ENCODE data around the gene NLRC5. TPM values are rescaled to one million over a fixed set of nuclear protein-coding genes. Genes with fewer than 3 reads are reported as not detected.
A peak's percentile ranks its signal among the peaks of the same experiment; 100 is the strongest.
"Not testable (repeated sequence)": the region's sequence is repeated elsewhere in the genome, so short reads cannot be mapped to it uniquely, and the experiment has no call there.

Gene NLRC5
- polyA plus RNA-seq, 4 donors, result 2.2 to 4.8 (median 3.4) TPM

GRCh38 chr16:56961851-56962281 lies 27.5 kb upstream of the NLRC5 start, which contains the start of gene CETP:
Gene CETP, plus strand, starts transcription at chr16:56961950. Its CDS starts 30 bp downstream, at chr16:56961980.
- DNase-seq (ENCODE audit: low read depth in 4 of 4, low spot score in 2 of 4), result no peak

- peak in 2 of 4 donors; percentile 35 to 52 for DNase-seq (ENCODE audit: low read depth in 4 of 4, low spot score in 2 of 4)
Measured at GRCh38 chr16:56964243-56965148, 24.9 kb upstream of the NLRC5 start.

GRCh38 chr16:56965149-56966092 lies 23.9 kb upstream of the NLRC5 start:
- DNase-seq (ENCODE audit: low read depth in 4 of 4, low spot score in 2 of 4), result no peak

GRCh38 chr16:56966093-56966475 lies 23.3 kb upstream of the NLRC5 start:
- peak in 3 of 4 donors; percentile 38 to 45 (median 41) for DNase-seq (ENCODE audit: low read depth in 4 of 4, low spot score in 2 of 4)

- DNase-seq (ENCODE audit: low read depth in 4 of 4, low spot score in 2 of 4), result no peak
Measured at GRCh38 chr16:56967733-56968132, 21.6 kb upstream of the NLRC5 start.

GRCh38 chr16:56969769-56970168 lies 19.6 kb upstream of the NLRC5 start:
- DNase-seq (ENCODE audit: low read depth in 4 of 4, low spot score in 2 of 4), result no peak

- DNase-seq (ENCODE audit: low read depth in 4 of 4, low spot score in 2 of 4), result no peak
Measured at GRCh38 chr16:56970934-56971767, 18.2 kb upstream of the NLRC5 start.

GRCh38 chr16:56971768-56972043 lies 17.7 kb upstream of the NLRC5 start:
- DNase-seq (ENCODE audit: low read depth in 4 of 4, low spot score in 2 of 4), result no peak

- no peak for DNase-seq (ENCODE audit: low read depth in 4 of 4, low spot score in 2 of 4)
Measured at GRCh38 chr16:56972403-56973293, 16.7 kb upstream of the NLRC5 start.

- DNase-seq (ENCODE audit: low read depth in 4 of 4, low spot score in 2 of 4), result no peak
Measured at GRCh38 chr16:56973294-56973689, 16.1 kb upstream of the NLRC5 start.

GRCh38 chr16:56973899-56974298 lies 15.5 kb upstream of the NLRC5 start:
- DNase-seq (ENCODE audit: low read depth in 4 of 4, low spot score in 2 of 4), result not testable (repeated sequence)

- DNase-seq (ENCODE audit: low read depth in 4 of 4, low spot score in 2 of 4), result no peak
Measured at GRCh38 chr16:56974549-56975300, 14.6 kb upstream of the NLRC5 start.

GRCh38 chr16:56975714-56976113 lies 13.6 kb upstream of the NLRC5 start:
- DNase-seq (ENCODE audit: low read depth in 4 of 4, low spot score in 2 of 4), result no peak

GRCh38 chr16:56977216-56977615 lies 12.1 kb upstream of the NLRC5 start:
- no peak for DNase-seq (ENCODE audit: low read depth in 4 of 4, low spot score in 2 of 4)

GRCh38 chr16:56977823-56978430 lies 11.4 kb upstream of the NLRC5 start:
- DNase-seq (ENCODE audit: low read depth in 4 of 4, low spot score in 2 of 4), result no peak

GRCh38 chr16:56980201-56980535 lies 9.2 kb upstream of the NLRC5 start:
- DNase-seq (ENCODE audit: low read depth in 4 of 4, low spot score in 2 of 4), result no peak

GRCh38 chr16:56980792-56981724 lies 8.3 kb upstream of the NLRC5 start:
- no peak for DNase-seq (ENCODE audit: low read depth in 4 of 4, low spot score in 2 of 4)

Data from left renal cortex interstitium (tissue), 4 donors.